HUES64 (cell line): ENCODE measurements around the gene STRIP1.

Source experiments
- H3K27ac ChIP-seq: 2 replicates; pipeline ENCODE4 v1.7.0; 2013; ENCODE audit warnings: low read depth, low read length, inconsistent platforms
- H3K27me3 ChIP-seq: 2 replicates; pipeline ENCODE4 v1.6.1; 2013; ENCODE audit warnings: mild to moderate bottlenecking, low read length; ENCODE audit not compliant: insufficient read depth
- H3K36me3 ChIP-seq: 2 replicates; pipeline ENCODE4 v1.6.1; 2013; ENCODE audit warnings: mild to moderate bottlenecking, low read length; ENCODE audit not compliant: insufficient read depth
- H3K4me1 ChIP-seq: 2 replicates; pipeline ENCODE4 v1.6.1; 2013; ENCODE audit warnings: mild to moderate bottlenecking, low read length, moderate library complexity; ENCODE audit not compliant: insufficient read depth
- H3K4me3 ChIP-seq: 2 replicates; pipeline ENCODE4 v1.5.1; 2013; ENCODE audit warnings: mild to moderate bottlenecking, low read length, moderate library complexity
- H3K9ac ChIP-seq: 2 replicates; pipeline ENCODE4 v1.6.1; 2013; ENCODE audit warnings: mild to moderate bottlenecking, low read depth, low read length
- H3K9me3 ChIP-seq: 2 replicates; pipeline ENCODE4 v1.6.1; 2013; ENCODE audit warnings: low read depth, low read length; ENCODE audit not compliant: insufficient read depth
- WGBS: fragments of 150-250, 120-280 bp; methylation state at CpG from one replicate; pipeline ENCODE4 v1.1.7; 2013; ENCODE audit warnings: missing lambda C conversion rate; 5-methylcytosine and 5-hydroxymethylcytosine counted together

The STRIP1 gene

DNA sequence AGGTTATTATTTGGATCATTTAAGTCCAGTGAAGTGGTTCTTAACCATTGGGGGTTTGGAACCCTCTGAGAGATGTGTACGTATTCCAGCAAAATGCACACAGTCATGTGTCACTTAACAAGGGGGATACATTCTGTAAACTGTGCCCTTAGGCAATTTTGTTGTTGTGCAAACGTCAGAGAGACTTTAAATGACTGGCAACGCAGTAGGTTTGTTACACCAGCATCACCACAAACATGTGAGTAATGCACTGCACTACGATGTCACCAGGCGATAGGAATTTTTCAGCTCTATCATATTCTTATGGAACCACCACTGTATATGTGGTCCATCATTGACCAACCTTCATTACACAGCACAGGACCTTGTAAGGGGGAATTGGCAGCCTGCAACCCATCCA is 37.9 kb upstream of the STRIP1 start:
- Histone ChIP-seq H3K9ac (no peak overlapping the region), H3K27me3 (no peaks in the 10 kb centered on the region), H3K4me1 (0 out of 2 replicates have a peak, but pooled peaks cover 4% of the 10 kb centered on the region), H3K4me3 (no peak overlapping the region), H3K36me3 (peaks cover 11% of the 10 kb centered on the region; the same call in 1 of the 2 replicates), H3K27ac (no peak overlapping the region), H3K9me3 (no peaks in the 10 kb centered on the region)
- WGBS, result 95% methylated on average over 5 of the region's 5 CpGs

DNA sequence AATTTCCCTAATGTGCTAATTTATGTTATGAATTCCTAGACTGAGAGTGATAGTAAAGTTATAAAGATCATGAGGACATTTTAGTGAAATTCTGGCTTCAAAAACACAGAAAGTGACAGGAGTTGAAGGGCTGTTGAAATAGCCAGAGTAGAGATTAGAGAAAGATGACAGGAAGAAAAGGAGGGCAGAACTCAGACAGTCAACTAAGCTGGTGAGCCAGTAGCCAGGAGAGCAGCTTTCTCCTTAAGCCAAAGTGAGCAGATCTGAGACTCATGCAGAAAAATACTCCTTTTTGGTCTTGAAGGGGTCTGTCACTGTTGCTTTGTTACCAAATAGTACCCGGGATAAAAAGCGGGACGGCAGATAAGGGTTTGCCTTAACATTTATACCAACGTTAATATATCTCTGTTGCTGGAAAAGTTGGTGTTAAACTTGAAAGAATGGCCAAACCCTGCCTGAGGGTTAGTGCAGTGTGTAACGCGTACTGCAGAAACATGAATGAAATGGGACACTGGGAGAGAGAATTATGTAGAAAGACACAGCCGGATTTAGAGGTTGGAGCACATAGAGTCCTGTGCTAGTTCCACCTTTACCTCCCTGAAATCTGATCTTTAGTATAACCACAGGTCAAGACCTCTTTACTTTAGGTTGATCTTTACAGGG is 37.1 kb upstream of the STRIP1 start:
- no peak overlapping the region for H3K4me3 ChIP-seq
- no peaks in the 10 kb centered on the region for H3K27me3 ChIP-seq
- no peak overlapping the region for H3K27ac ChIP-seq
- peaks cover 9% of the 10 kb centered on the region for H3K4me1 ChIP-seq
- H3K36me3 ChIP-seq, result peaks cover 9% of the 10 kb centered on the region; the same call in 1 of the 2 replicates
- H3K9me3 ChIP-seq, result no peaks in the 10 kb centered on the region
- 95% methylated on average over 7 of the region's 7 CpGs for WGBS
- no peak overlapping the region for H3K9ac ChIP-seq

DNA sequence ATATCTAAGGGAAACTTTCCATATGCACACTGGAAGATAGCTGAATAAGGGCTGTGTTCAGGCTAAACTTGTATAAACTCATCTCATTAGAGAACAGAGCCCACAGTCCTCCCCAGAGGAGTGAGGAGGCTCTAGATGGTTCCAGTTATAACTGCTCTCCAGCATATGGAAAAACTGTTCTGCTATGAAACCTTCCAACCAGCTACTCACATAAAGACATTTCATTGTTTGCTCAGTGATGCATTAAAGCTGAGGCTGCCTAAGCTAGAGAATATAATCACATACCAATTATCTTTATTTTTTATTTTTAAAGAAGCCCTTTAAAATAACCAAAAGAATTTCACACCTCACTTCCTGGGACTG is 36.6 kb upstream of the STRIP1 start:
- Histone ChIP-seq H3K9me3 (no peaks in the 10 kb centered on the region), H3K36me3 (peaks cover 9% of the 10 kb centered on the region; the same call in 1 of the 2 replicates), H3K4me1 (peaks cover 14% of the 10 kb centered on the region), H3K27me3 (no peaks in the 10 kb centered on the region), H3K27ac (no peak overlapping the region), H3K9ac (no peak overlapping the region), H3K4me3 (no peak overlapping the region)

DNA sequence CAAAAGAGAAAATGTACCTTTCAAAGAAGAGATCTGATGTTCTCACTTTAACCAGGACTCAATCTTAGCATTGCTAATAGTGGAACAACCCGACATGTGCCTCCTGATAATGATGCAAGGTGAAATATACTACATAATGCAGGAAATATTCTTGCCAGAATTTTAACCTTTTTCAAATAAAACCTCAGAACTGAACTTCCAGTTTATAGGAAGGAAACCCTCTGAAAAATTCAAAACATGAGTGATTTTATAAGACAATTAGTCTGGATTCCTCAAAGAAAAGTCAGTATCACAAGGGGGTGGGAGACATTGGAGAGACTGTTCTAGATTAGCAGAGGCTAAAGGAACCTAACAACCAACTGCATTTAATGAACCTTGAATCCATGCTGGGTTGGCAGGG is 31.7 kb upstream of the STRIP1 start:
- no peak overlapping the region; the same call in 1 of the 2 replicates for H3K27ac ChIP-seq
- no peaks in the 10 kb centered on the region; the same call in 1 of the 2 replicates for H3K36me3 ChIP-seq
- 78% methylated on average over 1 of the region's 1 CpG for WGBS
- H3K9ac ChIP-seq, result no peak overlapping the region
- H3K27me3 ChIP-seq, result no peaks in the 10 kb centered on the region
- no peak overlapping the region for H3K4me3 ChIP-seq
- H3K4me1 ChIP-seq, result peaks cover 59% of the 10 kb centered on the region
- no peaks in the 10 kb centered on the region for H3K9me3 ChIP-seq

DNA sequence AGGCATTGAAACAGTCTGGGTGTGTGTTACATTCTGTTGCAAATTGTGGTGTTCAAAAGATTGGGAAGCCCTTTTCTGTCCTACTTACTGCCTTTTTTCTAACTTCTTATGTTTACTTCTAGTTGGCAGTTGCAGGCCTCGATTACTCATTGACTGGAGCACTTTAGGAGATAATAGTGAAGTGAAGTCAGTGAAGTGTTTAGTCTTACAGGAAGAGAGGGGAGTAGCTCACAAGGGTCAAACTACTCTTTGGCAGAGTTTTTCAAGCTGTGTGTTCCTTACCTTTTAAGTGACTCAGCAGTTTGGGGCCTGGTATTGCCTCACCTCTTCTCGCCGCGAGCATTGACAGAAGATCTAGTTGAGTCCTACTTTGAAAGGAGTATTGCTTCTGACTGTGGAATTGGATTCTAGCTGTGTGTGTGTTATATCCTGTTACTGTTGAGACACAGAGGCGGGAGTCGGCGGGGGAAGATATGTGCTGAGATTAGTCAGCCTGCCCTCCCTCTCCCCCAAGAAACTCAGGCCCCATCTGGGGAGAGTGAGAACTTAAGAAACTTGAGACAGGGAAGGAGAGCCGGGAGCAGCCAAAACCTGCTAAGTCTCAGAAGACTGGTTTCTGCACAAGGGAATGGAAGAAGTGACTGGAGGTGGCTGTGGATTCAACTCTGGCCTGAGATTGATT is 30.5 kb upstream of the STRIP1 start:
- Histone ChIP-seq H3K27ac (peak overlapping the region; percentile 71), H3K9ac (peak overlapping the region; percentile 37), H3K4me1 (peaks cover 60% of the 10 kb centered on the region), H3K9me3 (no peaks in the 10 kb centered on the region), H3K36me3 (peaks cover 2% of the 10 kb centered on the region), H3K4me3 (peak overlapping the region; percentile 32), H3K27me3 (no peaks in the 10 kb centered on the region)
- 35% methylated on average over 5 of the region's 8 CpGs for WGBS

DNA sequence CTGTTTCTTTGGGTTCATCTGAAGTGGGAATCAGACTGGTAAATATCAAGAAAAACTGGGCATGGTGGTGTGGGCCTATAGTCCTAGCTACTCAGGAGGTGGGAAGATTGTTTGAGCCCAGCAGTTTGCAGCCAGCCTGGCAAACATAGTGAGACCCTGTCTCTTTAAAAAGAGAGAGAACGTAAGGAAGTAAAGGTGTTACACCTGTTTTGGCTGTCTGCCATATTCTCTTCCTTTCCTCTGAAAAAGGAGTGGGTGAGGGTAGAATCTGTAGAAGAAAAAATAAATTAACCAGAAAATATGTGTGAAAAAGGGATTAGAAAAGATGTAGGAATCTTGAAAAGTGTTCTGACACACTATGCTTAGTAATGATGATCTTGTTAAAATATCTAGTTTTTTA is 29.8 kb upstream of the STRIP1 start:
- Histone ChIP-seq H3K9me3 (no peaks in the 10 kb centered on the region), H3K27ac (peak overlapping the region; percentile 71), H3K9ac (peak overlapping the region; percentile 37; the same call in 1 of the 2 replicates), H3K36me3 (peaks cover 9% of the 10 kb centered on the region), H3K4me3 (peak overlapping the region; percentile 32), H3K27me3 (no peaks in the 10 kb centered on the region), H3K4me1 (peaks cover 60% of the 10 kb centered on the region)
- WGBS, result 56% methylated on average over 1 of the region's 1 CpG

DNA sequence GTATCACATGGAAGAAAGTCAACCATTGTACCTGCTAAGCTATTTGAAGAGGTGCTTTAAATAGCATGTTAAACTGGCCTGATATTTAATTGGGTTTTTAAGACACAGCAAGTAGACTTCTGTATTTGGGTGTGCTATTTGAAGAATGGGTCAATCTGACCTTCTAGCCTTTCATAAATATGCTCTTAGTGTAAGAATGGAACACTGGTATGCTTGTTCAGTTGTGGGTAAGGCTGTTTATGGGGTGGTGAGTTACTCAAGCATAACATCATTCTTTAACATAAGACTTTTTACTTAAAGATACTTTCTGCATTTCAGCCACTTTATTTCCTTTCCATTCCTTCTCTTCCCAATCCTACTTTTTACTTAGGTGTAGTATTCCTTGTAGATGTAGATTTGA is 28.5 kb upstream of the STRIP1 start:
- Histone ChIP-seq H3K4me1 (peaks cover 60% of the 10 kb centered on the region), H3K4me3 (no peak overlapping the region; the same call in 1 of the 2 replicates), H3K36me3 (peaks cover 23% of the 10 kb centered on the region)

DNA sequence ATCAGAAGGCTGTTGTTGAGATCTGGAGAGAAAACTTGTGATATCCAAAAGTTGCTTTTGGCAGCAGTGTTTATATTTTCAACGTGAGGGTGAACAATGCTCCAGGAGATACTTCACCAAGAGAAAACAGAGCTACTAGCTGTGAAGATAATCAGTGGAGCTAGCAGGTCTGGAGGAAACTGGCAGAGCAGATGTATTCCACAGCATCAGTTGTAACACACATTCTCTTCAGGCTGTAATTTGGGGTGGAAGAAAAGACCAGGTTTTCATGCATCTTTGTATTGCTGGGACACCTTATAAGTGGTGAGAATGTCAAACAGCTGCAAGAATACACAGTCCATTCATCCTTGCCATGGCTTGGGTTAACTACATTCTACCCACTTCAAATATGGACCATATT is 27.9 kb upstream of the STRIP1 start:
- Histone ChIP-seq H3K36me3 (peaks cover 28% of the 10 kb centered on the region), H3K9me3 (no peaks in the 10 kb centered on the region), H3K4me1 (peaks cover 60% of the 10 kb centered on the region), H3K9ac (no peak overlapping the region), H3K4me3 (no peak overlapping the region), H3K27me3 (no peaks in the 10 kb centered on the region), H3K27ac (no peak overlapping the region)
- 48% methylated on average over 1 of the region's 1 CpG for WGBS

More for the DNA sequence above, 28.5 kb upstream of the STRIP1 start:
- H3K9ac ChIP-seq, result no peak overlapping the region
- no peaks in the 10 kb centered on the region for H3K27me3 ChIP-seq
- H3K9me3 ChIP-seq, result no peaks in the 10 kb centered on the region
- no peak overlapping the region for H3K27ac ChIP-seq

DNA sequence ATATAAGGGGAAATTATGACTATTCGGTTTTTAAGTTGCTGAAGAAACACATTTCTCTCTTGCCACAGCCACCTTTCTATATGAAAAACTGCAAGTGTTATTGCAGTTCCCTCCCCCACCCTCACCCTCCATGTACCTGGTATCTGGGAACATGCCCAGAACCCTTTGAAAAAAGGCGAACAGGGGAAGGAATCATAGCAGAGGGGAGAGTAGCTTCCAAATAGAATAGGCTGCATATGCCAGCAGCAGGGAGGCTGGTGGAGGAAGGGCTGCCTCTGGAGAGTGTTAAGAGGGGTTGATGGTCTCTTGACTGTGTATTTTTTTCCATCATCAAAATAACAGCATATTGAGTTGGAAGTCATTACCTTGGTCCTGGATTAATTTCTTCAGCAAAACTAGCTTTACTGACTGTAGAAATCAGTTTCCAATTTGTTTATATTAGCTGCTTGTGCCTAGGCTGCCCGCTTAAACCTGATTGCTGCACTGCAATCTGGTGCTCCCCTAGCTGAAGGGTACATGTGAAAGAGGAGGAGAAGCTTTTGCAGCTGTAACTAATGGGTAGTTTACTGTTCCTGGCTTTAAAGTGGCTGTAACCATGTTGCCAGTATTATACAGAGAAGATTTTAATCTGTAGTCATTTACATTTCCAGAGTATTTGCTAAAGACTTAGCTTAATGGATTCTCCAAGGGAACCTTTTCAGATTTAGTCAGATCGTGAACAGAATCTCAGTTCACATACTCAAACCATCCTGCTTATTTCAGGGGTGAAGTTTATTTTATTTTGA is 27.2 kb upstream of the STRIP1 start:
- Histone ChIP-seq H3K36me3 (peaks cover 36% of the 10 kb centered on the region), H3K27ac (peak overlapping the region; percentile 28; the same call in 1 of the 2 replicates), H3K27me3 (no peaks in the 10 kb centered on the region), H3K9me3 (no peaks in the 10 kb centered on the region), H3K9ac (no peak overlapping the region), H3K4me3 (no peak overlapping the region), H3K4me1 (peaks cover 56% of the 10 kb centered on the region)
- 40% methylated on average over 2 of the region's 4 CpGs for WGBS

DNA sequence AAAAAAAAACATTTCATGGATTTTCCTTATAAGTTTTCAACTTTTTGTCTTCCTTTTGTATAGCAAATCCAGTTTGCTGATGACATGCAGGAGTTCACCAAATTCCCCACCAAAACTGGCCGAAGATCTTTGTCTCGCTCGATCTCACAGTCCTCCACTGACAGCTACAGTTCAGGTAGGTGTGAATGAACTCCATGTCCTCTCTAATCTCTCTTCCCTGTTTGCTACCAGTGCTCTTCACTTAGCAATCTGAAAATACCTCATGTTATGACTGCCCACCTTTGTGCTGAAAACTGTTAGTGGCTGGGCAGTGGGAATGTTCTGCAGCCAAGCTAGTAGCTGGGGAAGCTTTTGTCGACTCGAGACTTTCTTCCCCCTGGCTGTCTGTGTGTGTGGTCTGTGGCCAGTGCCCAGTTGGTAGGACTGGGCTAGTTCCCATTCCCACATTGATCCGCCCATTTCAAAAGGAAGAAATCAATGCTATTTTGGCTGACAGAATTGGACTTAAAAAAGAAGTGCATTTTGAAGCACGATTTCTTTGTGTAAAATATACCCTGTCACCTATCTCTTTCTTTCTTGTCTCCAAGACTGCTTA is 25.4 kb upstream of the STRIP1 start:
- peaks cover 49% of the 10 kb centered on the region for H3K36me3 ChIP-seq
- no peak overlapping the region for H3K27ac ChIP-seq
- WGBS, result 96% methylated on average over 7 of the region's 7 CpGs
- no peaks in the 10 kb centered on the region for H3K27me3 ChIP-seq
- H3K4me3 ChIP-seq, result no peak overlapping the region
- peaks cover 37% of the 10 kb centered on the region for H3K4me1 ChIP-seq
- H3K9ac ChIP-seq, result no peak overlapping the region
- no peaks in the 10 kb centered on the region for H3K9me3 ChIP-seq

DNA sequence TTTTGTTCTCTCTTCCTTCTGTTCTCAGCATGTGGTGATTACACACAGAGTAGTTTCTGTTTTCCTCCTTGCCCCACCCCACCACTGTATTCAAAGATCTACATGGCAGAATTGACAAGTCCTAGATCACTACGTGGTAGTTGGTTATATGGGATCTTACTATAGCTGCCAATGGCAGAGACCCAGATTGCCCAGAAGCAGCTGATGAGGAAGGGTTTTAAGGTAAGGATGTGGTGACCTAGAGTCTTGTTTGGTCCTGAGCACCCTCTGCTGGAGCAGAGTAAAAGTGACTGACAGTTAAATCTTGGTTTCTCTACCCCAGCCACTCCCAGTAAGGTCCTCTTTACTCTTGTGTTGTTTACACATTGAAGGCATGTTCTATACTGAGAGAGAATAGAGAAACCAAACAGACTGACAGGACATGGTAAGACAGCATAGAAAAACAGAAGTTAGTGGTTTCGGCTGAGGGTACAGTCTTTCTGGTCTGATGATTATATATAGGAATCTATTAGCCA is 22.8 kb upstream of the STRIP1 start:
- no peak overlapping the region for H3K27ac ChIP-seq
- 82% methylated on average over 2 of the region's 2 CpGs for WGBS
- no peaks in the 10 kb centered on the region for H3K9me3 ChIP-seq
- H3K36me3 ChIP-seq, result peaks cover 75% of the 10 kb centered on the region
- no peak overlapping the region for H3K4me3 ChIP-seq
- peaks cover 12% of the 10 kb centered on the region for H3K4me1 ChIP-seq
- no peak overlapping the region for H3K9ac ChIP-seq
- H3K27me3 ChIP-seq, result no peaks in the 10 kb centered on the region
